Neural cell (in vitro differentiated cells): ENCODE data around the gene ANXA2.

Source experiments
- CTCF ChIP-seq: fragments of 450-650 bp; IDR thresholded peaks from 2 replicates; pipeline ENCODE4 v1.5.1; 2014; ENCODE audit warnings: antibody characterized with exemption, mild to moderate bottlenecking, moderate library complexity; ENCODE audit not compliant: poor library complexity, severe bottlenecking
- POLR2AphosphoS5 ChIP-seq: IDR thresholded peaks from 2 replicates; pipeline ENCODE4 v1.6.1; 2012
- RAD21 ChIP-seq: fragments of 450-650 bp; conservative IDR thresholded peaks from 2 replicates; pipeline ENCODE4 v1.6.1; 2014; ENCODE audit warnings: antibody characterized with exemption, mild to moderate bottlenecking, moderate library complexity

- TF ChIP-seq CTCF (no peak), POLR2AphosphoS5 (no peak), RAD21 (no peak)
These were observed 27.5 kb downstream of the ANXA2 start for GRCh38 chr15:60370105-60370868.
